ENCODE data around the gene TTC27.

TTC27 gene

GRCh38 chr2:32798829-32799228 is 171.0 kb downstream of the TTC27 start:
- DNase-seq (ENCODE audit: low spot score), result no peak
- in situ Hi-C loops (cut with MboI; ENCODE audit: low pct_unique_long_range_greater_than_20kb, low sequenced_read_pairs, unreplicated experiment), result loop anchor here (25.0 kb wide), 2 partner anchors 563 to 788 kb away; partner anchors contain the start of gene FAM98A
- TF ChIP-seq, protein P1, sequence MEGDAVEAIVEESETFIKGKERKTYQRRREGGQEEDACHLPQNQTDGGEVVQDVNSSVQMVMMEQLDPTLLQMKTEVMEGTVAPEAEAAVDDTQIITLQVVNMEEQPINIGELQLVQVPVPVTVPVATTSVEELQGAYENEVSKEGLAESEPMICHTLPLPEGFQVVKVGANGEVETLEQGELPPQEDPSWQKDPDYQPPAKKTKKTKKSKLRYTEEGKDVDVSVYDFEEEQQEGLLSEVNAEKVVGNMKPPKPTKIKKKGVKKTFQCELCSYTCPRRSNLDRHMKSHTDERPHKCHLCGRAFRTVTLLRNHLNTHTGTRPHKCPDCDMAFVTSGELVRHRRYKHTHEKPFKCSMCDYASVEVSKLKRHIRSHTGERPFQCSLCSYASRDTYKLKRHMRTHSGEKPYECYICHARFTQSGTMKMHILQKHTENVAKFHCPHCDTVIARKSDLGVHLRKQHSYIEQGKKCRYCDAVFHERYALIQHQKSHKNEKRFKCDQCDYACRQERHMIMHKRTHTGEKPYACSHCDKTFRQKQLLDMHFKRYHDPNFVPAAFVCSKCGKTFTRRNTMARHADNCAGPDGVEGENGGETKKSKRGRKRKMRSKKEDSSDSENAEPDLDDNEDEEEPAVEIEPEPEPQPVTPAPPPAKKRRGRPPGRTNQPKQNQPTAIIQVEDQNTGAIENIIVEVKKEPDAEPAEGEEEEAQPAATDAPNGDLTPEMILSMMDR (IDR thresholded peaks at IDR 0.05; ENCODE audit: extremely low read depth, insufficient read depth, missing control alignments), result no peak

DNA sequence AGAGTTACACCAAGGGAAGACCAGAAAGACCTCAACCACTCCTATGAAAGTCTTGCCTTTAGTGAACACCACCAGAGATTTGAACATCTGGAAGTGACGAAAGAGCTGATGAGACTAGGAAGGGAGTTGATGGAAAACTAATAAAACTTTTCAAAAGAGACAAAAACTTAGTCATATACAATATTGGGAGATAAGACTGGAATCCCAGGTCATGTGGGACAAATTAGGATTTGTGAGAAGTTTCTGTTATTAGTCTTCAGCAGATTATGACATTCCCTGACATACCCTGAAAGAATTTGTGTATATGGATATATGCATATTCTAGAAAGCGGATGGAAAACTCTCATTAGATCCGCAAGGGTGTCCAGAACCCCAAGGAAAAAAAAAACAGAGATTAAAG is 173.9 kb downstream of the TTC27 start:
- in situ Hi-C loops (cut with MboI; ENCODE audit: low pct_unique_long_range_greater_than_20kb, low sequenced_read_pairs, unreplicated experiment), result no loop called here

GRCh38 chr2:32802877-32803276 is 175.0 kb downstream of the TTC27 start:
- TF ChIP-seq, protein P1 (IDR thresholded peaks at IDR 0.05; ENCODE audit: extremely low read depth, insufficient read depth, missing control alignments), result no peak
- in situ Hi-C loops (cut with MboI; ENCODE audit: low pct_unique_long_range_greater_than_20kb, low sequenced_read_pairs, unreplicated experiment), result no loop called here
- DNase-seq (ENCODE audit: low spot score), result no peak

More for the DNA sequence above, 173.9 kb downstream of the TTC27 start:
- TF ChIP-seq, protein P1 (IDR thresholded peaks at IDR 0.05; ENCODE audit: extremely low read depth, insufficient read depth, missing control alignments), result no peak
- DNase-seq (ENCODE audit: low spot score), result no peak

GRCh38 chr2:32804205-32804604 is 176.4 kb downstream of the TTC27 start:
- in situ Hi-C loops (cut with MboI; ENCODE audit: low pct_unique_long_range_greater_than_20kb, low sequenced_read_pairs, unreplicated experiment), result no loop called here
- TF ChIP-seq, protein P1 (IDR thresholded peaks at IDR 0.05; ENCODE audit: extremely low read depth, insufficient read depth, missing control alignments), result no peak
- DNase-seq (ENCODE audit: low spot score), result no peak

DNA sequence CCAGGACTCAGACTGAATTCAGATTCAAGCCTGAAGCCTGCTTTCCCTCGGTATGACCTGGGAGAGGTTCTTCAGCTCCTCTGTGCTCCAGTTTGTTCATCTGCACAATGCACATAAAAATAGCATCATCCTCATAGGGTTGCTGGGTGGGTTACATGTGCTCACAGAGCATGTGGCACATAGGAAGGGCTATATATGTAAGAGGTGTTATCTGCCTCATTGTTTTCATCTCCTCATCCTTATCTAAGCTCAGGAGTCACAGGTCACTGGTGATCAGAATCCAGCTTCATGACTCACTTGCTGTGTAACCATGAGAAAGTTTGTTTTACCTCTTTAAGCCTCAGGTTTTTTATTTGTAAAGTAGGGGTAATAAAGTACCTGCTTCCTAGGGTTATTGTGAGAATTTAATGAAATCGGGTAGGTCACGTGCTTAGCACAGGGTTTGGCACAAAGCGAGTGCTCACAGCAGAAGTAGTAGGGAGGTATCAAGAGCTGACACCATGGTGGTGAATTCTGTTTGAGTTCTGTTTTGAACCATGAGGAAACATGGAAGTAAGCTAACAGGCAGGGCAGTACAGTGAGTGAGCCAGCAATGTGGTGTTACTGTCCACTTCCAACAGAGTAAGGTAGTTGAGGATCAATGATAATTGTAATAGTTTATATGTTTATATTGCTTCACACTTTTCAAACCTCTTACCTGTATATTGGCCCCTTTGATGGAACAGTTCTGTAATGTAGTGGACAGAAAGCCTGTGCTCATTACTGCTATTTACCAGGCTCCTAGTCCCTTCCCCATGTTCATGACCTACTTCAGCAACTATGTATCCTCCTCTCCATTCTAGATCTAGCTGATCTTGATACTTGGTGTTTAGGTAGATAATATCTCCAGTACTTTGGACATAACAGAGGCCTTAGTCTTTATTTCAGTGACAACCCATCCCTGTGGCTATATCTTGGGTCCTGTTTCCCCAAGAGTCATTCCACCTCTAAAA is 177.6 kb downstream of the TTC27 start:
- in situ Hi-C loops (cut with MboI; ENCODE audit: low pct_unique_long_range_greater_than_20kb, low sequenced_read_pairs, unreplicated experiment), result no loop called here
- DNase-seq (ENCODE audit: low spot score), result no peak
- TF ChIP-seq, protein P1 (IDR thresholded peaks at IDR 0.05; ENCODE audit: extremely low read depth, insufficient read depth, missing control alignments), result no peak

GRCh38 chr2:32806857-32807256 is 179.0 kb downstream of the TTC27 start:
- in situ Hi-C loops (cut with MboI; ENCODE audit: low pct_unique_long_range_greater_than_20kb, low sequenced_read_pairs, unreplicated experiment), result no loop called here

More at GRCh38 chr2:32806857-32807256, 179.0 kb downstream of the TTC27 start:
- TF ChIP-seq, protein P1 (IDR thresholded peaks at IDR 0.05; ENCODE audit: extremely low read depth, insufficient read depth, missing control alignments), result no peak
- no peak for DNase-seq (ENCODE audit: low spot score)

Measured in GM13977 (cell line).